Activated CD4-positive, alpha-beta memory T cell treated with anti-CD3 and anti-CD28 coated beads, Interleukin-2, amount 10 ng/mL, durations not matched to agents 7 days and 5 days (primary cell): ENCODE data around the gene PARM1. TPM values are rescaled to one million over a fixed set of nuclear protein-coding genes. Genes with fewer than 3 reads are reported as not detected.

Experiments
- CTCF ChIA-PET: fragments of 350-600 bp; sonication (Branson Sonifier 250); formaldehyde crosslinking; loops from one replicate; lab custom pipeline; 2021; ENCODE audit warnings: antibody characterized with exemption, inconsistent platforms; lab: Charles Lee
- POLR2A ChIA-PET: fragments of 350-600 bp; sonication (Branson Sonifier 250); formaldehyde crosslinking; loops from one replicate; lab custom pipeline; 2021; ENCODE audit warnings: antibody characterized with exemption; lab: Charles Lee
- DNase-seq: peaks from one replicate; pipeline ENCODE4 v3.0.0-alpha.2; 2020
- H3K27ac Mint-ChIP-seq: one replicate; pipeline ENCODE4 v1.8.0; 2021; ENCODE audit warnings: mild to moderate bottlenecking, mixed read lengths
- H3K27me3 Mint-ChIP-seq: one replicate; pipeline ENCODE4 v1.8.0; 2021; ENCODE audit warnings: mixed read lengths
- H3K36me3 Mint-ChIP-seq: one replicate; pipeline ENCODE4 v1.8.0; 2021; ENCODE audit warnings: low read depth, mixed read lengths
- H3K4me1 Mint-ChIP-seq: one replicate; pipeline ENCODE4 v1.8.0; 2021; ENCODE audit warnings: mixed read lengths
- H3K4me3 Mint-ChIP-seq: one replicate; pipeline ENCODE4 v1.8.0; 2021; ENCODE audit warnings: mild to moderate bottlenecking, mixed read lengths
- H3K9me3 Mint-ChIP-seq: one replicate; pipeline ENCODE4 v1.8.0; 2021; ENCODE audit warnings: mixed read lengths
- total RNA-seq, 2 experiments: library from RNA; stranded (reverse); gene quantifications; one replicate each; pipeline ENCODE4 v1.2.3, GENCODE V29; 2021

PARM1 gene
- total RNA-seq, 2 experiments from 2014 or later: not detected

GRCh38 chr4:74921490-74921889 lies 11.4 kb upstream of the PARM1 start:
- H3K4me3 Mint-ChIP-seq: no peak overlapping the region
- H3K36me3 Mint-ChIP-seq: no peaks in the 10 kb centered on the region
- no peaks in the 10 kb centered on the region for H3K27me3 Mint-ChIP-seq
- DNase-seq: no peak
- ChIA-PET CTCF (no interaction called here), POLR2A (no interaction called here)
- no peaks in the 10 kb centered on the region for H3K4me1 Mint-ChIP-seq
- H3K9me3 Mint-ChIP-seq: no peaks in the 10 kb centered on the region
- no peak overlapping the region for H3K27ac Mint-ChIP-seq

- H3K9me3 Mint-ChIP-seq: no peaks in the 10 kb centered on the region
- ChIA-PET CTCF (no interaction called here), POLR2A (no interaction called here)
- H3K4me1 Mint-ChIP-seq: no peaks in the 10 kb centered on the region
- peaks cover 8% of the 10 kb centered on the region for H3K27me3 Mint-ChIP-seq
- H3K27ac Mint-ChIP-seq: no peak overlapping the region
- H3K4me3 Mint-ChIP-seq: no peak overlapping the region
- no peaks in the 10 kb centered on the region for H3K36me3 Mint-ChIP-seq
- DNase-seq: no peak
Observed at GRCh38 chr4:74926007-74926406, 6.9 kb upstream of the PARM1 start.

- H3K27me3 Mint-ChIP-seq: peaks cover 45% of the 10 kb centered on the region
- POLR2A ChIA-PET: no interaction called here
Observed at GRCh38 chr4:74930162-74930561, 2.8 kb upstream of the PARM1 start.

GRCh38 chr4:74931376-74931775 lies 1.5 kb upstream of the PARM1 start:
- CTCF ChIA-PET: no interaction called here
- peaks cover 49% of the 10 kb centered on the region for H3K27me3 Mint-ChIP-seq

More at GRCh38 chr4:74930162-74930561, 2.8 kb upstream of the PARM1 start:
- Mint-ChIP-seq H3K4me1 (peaks cover 20% of the 10 kb centered on the region), H3K9me3 (no peaks in the 10 kb centered on the region), H3K4me3 (no peak overlapping the region), H3K36me3 (no peaks in the 10 kb centered on the region), H3K27ac (no peak overlapping the region)
- no peak for DNase-seq
- CTCF ChIA-PET: no interaction called here

GRCh38 chr4:74932010-74932409 lies 906 bp upstream of the PARM1 start:
- POLR2A ChIA-PET: no interaction called here
- Mint-ChIP-seq H3K9me3 (no peaks in the 10 kb centered on the region), H3K4me3 (no peak overlapping the region), H3K4me1 (peaks cover 20% of the 10 kb centered on the region), H3K27ac (no peak overlapping the region), H3K27me3 (peaks cover 52% of the 10 kb centered on the region), H3K36me3 (no peaks in the 10 kb centered on the region)
- no peak for DNase-seq
- CTCF ChIA-PET: no interaction called here

More at GRCh38 chr4:74931376-74931775, 1.5 kb upstream of the PARM1 start:
- no peak overlapping the region for H3K4me3 Mint-ChIP-seq
- DNase-seq: no peak
- POLR2A ChIA-PET: no interaction called here
- H3K36me3 Mint-ChIP-seq: no peaks in the 10 kb centered on the region
- H3K4me1 Mint-ChIP-seq: peaks cover 20% of the 10 kb centered on the region
- no peaks in the 10 kb centered on the region for H3K9me3 Mint-ChIP-seq
- no peak overlapping the region for H3K27ac Mint-ChIP-seq

GRCh38 chr4:74933562-74934015 lies 673 bp downstream of the PARM1 start:
- Mint-ChIP-seq H3K4me3 (peak overlapping the region; percentile 47), H3K27ac (no peak overlapping the region)

GRCh38 chr4:74934016-74934831 lies 1.3 kb downstream of the PARM1 start:
- DNase-seq: no peak
- H3K9me3 Mint-ChIP-seq: no peaks in the 10 kb centered on the region

More at GRCh38 chr4:74933562-74934015, 673 bp downstream of the PARM1 start:
- ChIA-PET CTCF (no interaction called here), POLR2A (no interaction called here)
- H3K27me3 Mint-ChIP-seq: peaks cover 55% of the 10 kb centered on the region
- no peaks in the 10 kb centered on the region for H3K36me3 Mint-ChIP-seq
- H3K4me1 Mint-ChIP-seq: peaks cover 20% of the 10 kb centered on the region
- DNase-seq: no peak
- H3K9me3 Mint-ChIP-seq: no peaks in the 10 kb centered on the region

GRCh38 chr4:74934888-74935287 lies 2.0 kb downstream of the PARM1 start:
- H3K4me3 Mint-ChIP-seq: no peak overlapping the region
- ChIA-PET CTCF (no interaction called here), POLR2A (no interaction called here)
- H3K27me3 Mint-ChIP-seq: peaks cover 55% of the 10 kb centered on the region
- DNase-seq: no peak
- H3K4me1 Mint-ChIP-seq: peaks cover 20% of the 10 kb centered on the region
- no peaks in the 10 kb centered on the region for H3K9me3 Mint-ChIP-seq
- no peak overlapping the region for H3K27ac Mint-ChIP-seq
- H3K36me3 Mint-ChIP-seq: no peaks in the 10 kb centered on the region

More at GRCh38 chr4:74934016-74934831, 1.3 kb downstream of the PARM1 start:
- POLR2A ChIA-PET: no interaction called here
- no peaks in the 10 kb centered on the region for H3K36me3 Mint-ChIP-seq
- H3K27me3 Mint-ChIP-seq: peaks cover 55% of the 10 kb centered on the region
- peaks cover 20% of the 10 kb centered on the region for H3K4me1 Mint-ChIP-seq
- CTCF ChIA-PET: no interaction called here
- H3K4me3 Mint-ChIP-seq: peak overlapping the region; percentile 30
- no peak overlapping the region for H3K27ac Mint-ChIP-seq

- ChIA-PET POLR2A (no interaction called here), CTCF (no interaction called here)
- Mint-ChIP-seq H3K4me1 (no peaks in the 10 kb centered on the region), H3K4me3 (no peak overlapping the region), H3K27me3 (peaks cover 8% of the 10 kb centered on the region), H3K9me3 (no peaks in the 10 kb centered on the region), H3K36me3 (no peaks in the 10 kb centered on the region), H3K27ac (no peak overlapping the region)
- DNase-seq: no peak
Observed at GRCh38 chr4:74941123-74941522, 8.2 kb downstream of the PARM1 start.

- Mint-ChIP-seq H3K9me3 (no peaks in the 10 kb centered on the region), H3K4me3 (no peak overlapping the region), H3K36me3 (no peaks in the 10 kb centered on the region), H3K4me1 (no peaks in the 10 kb centered on the region), H3K27ac (no peak overlapping the region), H3K27me3 (peaks cover 2% of the 10 kb centered on the region)
- POLR2A ChIA-PET: no interaction called here
- CTCF ChIA-PET: no interaction called here
- no peak for DNase-seq
Observed at GRCh38 chr4:74942251-74942917, 9.5 kb downstream of the PARM1 start.

GRCh38 chr4:74942918-74943253 lies 10.0 kb downstream of the PARM1 start:
- Mint-ChIP-seq H3K9me3 (no peaks in the 10 kb centered on the region), H3K36me3 (no peaks in the 10 kb centered on the region), H3K27me3 (peaks cover 2% of the 10 kb centered on the region), H3K4me3 (no peak overlapping the region), H3K27ac (no peak overlapping the region), H3K4me1 (no peaks in the 10 kb centered on the region)
- ChIA-PET POLR2A (no interaction called here), CTCF (no interaction called here)
- no peak for DNase-seq

GRCh38 chr4:74944354-74944793 lies 11.5 kb downstream of the PARM1 start:
- Mint-ChIP-seq H3K4me1 (no peaks in the 10 kb centered on the region), H3K27me3 (peaks cover 2% of the 10 kb centered on the region), H3K4me3 (no peak overlapping the region), H3K27ac (no peak overlapping the region), H3K9me3 (no peaks in the 10 kb centered on the region), H3K36me3 (no peaks in the 10 kb centered on the region)
- ChIA-PET POLR2A (no interaction called here), CTCF (no interaction called here)
- no peak for DNase-seq

- H3K4me3 Mint-ChIP-seq: no peak overlapping the region
- no peaks in the 10 kb centered on the region for H3K36me3 Mint-ChIP-seq
- peaks cover 2% of the 10 kb centered on the region for H3K27me3 Mint-ChIP-seq
- no peaks in the 10 kb centered on the region for H3K9me3 Mint-ChIP-seq
- CTCF ChIA-PET: no interaction called here
- no peaks in the 10 kb centered on the region for H3K4me1 Mint-ChIP-seq
- POLR2A ChIA-PET: no interaction called here
- no peak for DNase-seq
- H3K27ac Mint-ChIP-seq: no peak overlapping the region
Observed at GRCh38 chr4:74946196-74946595, 13.3 kb downstream of the PARM1 start.
